ENCODE data around the gene PYDC1. TPM values are rescaled to one million over a fixed set of nuclear protein-coding genes. Genes with fewer than 3 reads are reported as not detected.

The PYDC1 gene
- total and polyA plus RNA-seq, 8 donors, result not detected

DNA sequence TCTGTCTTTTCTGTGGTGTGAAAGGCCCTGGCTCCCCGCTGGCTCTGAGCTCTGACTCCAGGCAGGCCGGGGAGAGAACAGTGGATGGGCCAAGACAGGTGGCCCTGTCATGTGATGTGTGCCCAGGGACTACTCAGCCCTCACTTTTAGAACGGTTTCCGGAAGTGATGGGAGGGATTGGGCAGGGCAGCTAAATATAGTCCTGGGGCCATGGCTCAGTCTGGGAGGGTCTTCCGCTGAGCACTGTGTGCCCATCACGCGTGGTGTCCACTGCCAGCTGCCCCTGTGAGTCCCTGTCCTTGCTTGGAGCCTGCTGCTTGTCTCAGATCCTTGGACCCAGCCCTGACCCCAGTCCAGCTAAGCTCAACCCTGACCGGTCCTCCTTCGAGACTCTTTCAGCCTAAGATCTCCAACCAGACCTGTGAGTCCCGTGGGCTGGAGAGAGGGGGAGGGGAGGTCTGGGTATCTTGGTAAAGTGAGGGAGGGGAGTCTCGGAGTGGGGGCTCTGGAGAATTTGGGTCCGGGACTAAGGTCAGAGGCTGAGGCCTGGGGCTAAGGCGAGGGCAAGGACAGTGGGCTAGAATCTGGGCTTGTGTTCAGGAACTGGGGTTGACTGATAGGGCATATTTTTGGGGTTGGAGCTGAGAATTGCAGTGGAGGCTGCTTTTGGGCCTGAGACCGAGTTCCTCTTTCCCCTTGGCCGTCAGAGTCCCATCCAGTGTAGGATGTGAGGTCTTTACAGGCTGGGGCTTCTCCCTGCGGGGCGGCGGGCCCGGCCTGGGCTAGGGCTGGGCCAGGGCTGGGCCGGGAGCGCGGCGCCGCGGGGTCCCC lies 2.8 kb downstream of the PYDC1 start, which contains the start of gene TRIM72:
Gene TRIM72, plus strand, starts transcription at position 243 of the 831 bp plus-strand sequence. CDS start 620 bp downstream, outside the sequence.
- WGBS, 5 donors, result 64 to 83% (median 78%) methylated on average over 12 to 25 of the region's 25 CpGs
- Histone ChIP-seq H3K36me3 (no peaks in the 10 kb centered on the region), H3K4me1 (peaks cover 25 to 30% (median 28%) of the 10 kb centered on the region in 4 donors), H3K27me3 (peaks cover 4 to 64% (median 45%) of the 10 kb centered on the region in 3 donors), H3K4me3 (peak within 1 kb of the TSS; percentile 39 to 61 (median 46)), H3K9me3 (no peaks in the 10 kb centered on the region), H3K27ac (no peak within 1 kb of the TSS)
- TF ChIP-seq EP300 (IDR thresholded peaks at IDR 0.05) (no peak), POLR2AphosphoS5 (IDR thresholded peaks at IDR 0.05) (no peak), CTCF (IDR thresholded peaks at IDR 0.05) (no peak), POLR2A (IDR thresholded peaks at IDR 0.05) (no peak)
- intact Hi-C loops (cut with DNase I; ENCODE audit: low total_unique reads), result no loop called here
- no peak for DNase-seq

DNA sequence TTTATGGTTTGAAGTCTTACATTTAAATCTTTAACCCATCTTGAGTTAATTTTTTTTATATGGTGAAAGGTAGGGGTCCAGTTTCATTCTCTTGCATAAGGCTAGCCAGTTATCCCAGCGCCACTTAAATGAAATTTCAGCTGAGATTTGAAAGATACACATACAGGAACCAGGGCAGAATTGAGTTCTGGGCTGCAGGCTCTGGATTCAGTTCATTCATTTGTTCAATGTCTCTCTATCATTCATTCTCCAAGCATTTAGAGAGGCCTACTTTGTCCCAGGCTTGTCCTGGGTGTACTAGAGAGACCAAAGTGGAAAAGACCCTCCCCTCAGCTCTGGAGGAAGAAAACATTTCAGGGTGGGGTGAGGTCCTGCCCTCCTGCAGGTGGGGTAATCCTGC lies 3.6 kb downstream of the PYDC1 start:
- peaks cover 25 to 30% (median 28%) of the 10 kb centered on the region in 4 donors for H3K4me1 ChIP-seq
- H3K36me3 ChIP-seq, result no peaks in the 10 kb centered on the region
- no peak for TF ChIP-seq CTCF (IDR thresholded peaks at IDR 0.05)
- TF ChIP-seq POLR2A (IDR thresholded peaks at IDR 0.05), result no peak
- TF ChIP-seq EP300 (IDR thresholded peaks at IDR 0.05), result no peak
- no peak for TF ChIP-seq POLR2AphosphoS5 (IDR thresholded peaks at IDR 0.05)
- H3K9me3 ChIP-seq, result no peaks in the 10 kb centered on the region
- H3K27ac ChIP-seq, result no peak overlapping the region
- intact Hi-C loops (cut with DNase I; ENCODE audit: low total_unique reads), result no loop called here
- 95 to 100% (median 97%) methylated on average over 1 of the region's 1 CpG for WGBS, 5 donors
- peaks cover 4 to 58% (median 44%) of the 10 kb centered on the region in 3 donors for H3K27me3 ChIP-seq
- H3K4me3 ChIP-seq, result no peak overlapping the region
- no peak for DNase-seq

- H3K36me3 ChIP-seq, result no peaks in the 10 kb centered on the region
- no peak overlapping the region for H3K27ac ChIP-seq
- H3K9me3 ChIP-seq, result no peaks in the 10 kb centered on the region
- TF ChIP-seq POLR2A (IDR thresholded peaks at IDR 0.05) (no peak), POLR2AphosphoS5 (IDR thresholded peaks at IDR 0.05) (no peak), CTCF (IDR thresholded peaks at IDR 0.05) (no peak), EP300 (IDR thresholded peaks at IDR 0.05) (no peak)
- H3K4me1 ChIP-seq, result peaks cover 5 to 19% (median 12%) of the 10 kb centered on the region in 4 donors
- peaks cover 0 to 20% (median 0%) of the 10 kb centered on the region in 3 donors for H3K27me3 ChIP-seq
- intact Hi-C loops (cut with DNase I; ENCODE audit: low total_unique reads), result no loop called here
- no peak overlapping the region for H3K4me3 ChIP-seq
- no peak for DNase-seq
- 32 to 53% (median 34%) methylated on average over 6 of the region's 6 CpGs for WGBS, 5 donors
Measured at GRCh38 chr16:31206776-31207175, 10.2 kb downstream of the PYDC1 start.

GRCh38 chr16:31204871-31205666 lies 11.9 kb downstream of the PYDC1 start:
- Histone ChIP-seq H3K4me3 (no peak overlapping the region), H3K36me3 (peaks cover 0 to under 1% (median 0%) of the 10 kb centered on the region in 4 donors), H3K4me1 (peaks cover 16 to 36% (median 27%) of the 10 kb centered on the region in 4 donors), H3K9me3 (no peaks in the 10 kb centered on the region), H3K27me3 (peaks cover 0 to 20% (median 0%) of the 10 kb centered on the region in 3 donors), H3K27ac (no peak overlapping the region)
- TF ChIP-seq POLR2A (IDR thresholded peaks at IDR 0.05) (no peak), EP300 (IDR thresholded peaks at IDR 0.05) (no peak), CTCF (IDR thresholded peaks at IDR 0.05) (no peak), POLR2AphosphoS5 (IDR thresholded peaks at IDR 0.05) (no peak)
- intact Hi-C loops (cut with DNase I; ENCODE audit: low total_unique reads), result no loop called here
- WGBS, 5 donors, result 87 to 91% (median 88%) methylated on average over 8 to 9 of the region's 9 CpGs
- DNase-seq, result no peak

Measured in stomach (tissue), 9 donors.